Activated CD4-positive, alpha-beta memory T cell treated with anti-CD3 and anti-CD28 coated beads, Interleukin-2, amount 10 ng/mL, durations not matched to agents 7 days and 5 days (primary cell): ENCODE results near the gene RNF182. TPM values are rescaled to one million over a fixed set of nuclear protein-coding genes. Genes with fewer than 3 reads are reported as not detected.

Source experiments
- CTCF ChIA-PET: fragments of 350-600 bp; sonication (Branson Sonifier 250); formaldehyde crosslinking; loops from one replicate; lab custom pipeline; 2021; ENCODE audit warnings: antibody characterized with exemption, inconsistent platforms; lab: Charles Lee
- POLR2A ChIA-PET: fragments of 350-600 bp; sonication (Branson Sonifier 250); formaldehyde crosslinking; loops from one replicate; lab custom pipeline; 2021; ENCODE audit warnings: antibody characterized with exemption; lab: Charles Lee
- DNase-seq: peaks from one replicate; pipeline ENCODE4 v3.0.0-alpha.2; 2020
- H3K27ac Mint-ChIP-seq: one replicate; pipeline ENCODE4 v1.8.0; 2021; ENCODE audit warnings: mild to moderate bottlenecking, mixed read lengths
- H3K27me3 Mint-ChIP-seq: one replicate; pipeline ENCODE4 v1.8.0; 2021; ENCODE audit warnings: mixed read lengths
- H3K36me3 Mint-ChIP-seq: one replicate; pipeline ENCODE4 v1.8.0; 2021; ENCODE audit warnings: low read depth, mixed read lengths
- H3K4me1 Mint-ChIP-seq: one replicate; pipeline ENCODE4 v1.8.0; 2021; ENCODE audit warnings: mixed read lengths
- H3K4me3 Mint-ChIP-seq: one replicate; pipeline ENCODE4 v1.8.0; 2021; ENCODE audit warnings: mild to moderate bottlenecking, mixed read lengths
- H3K9me3 Mint-ChIP-seq: one replicate; pipeline ENCODE4 v1.8.0; 2021; ENCODE audit warnings: mixed read lengths
- total RNA-seq, 2 experiments: library from RNA; stranded (reverse); gene quantifications; one replicate each; pipeline ENCODE4 v1.2.3, GENCODE V29; 2021

RNF182 gene
- total RNA-seq, 2 experiments from 2014 or later: not detected

- no peak for DNase-seq
- ChIA-PET POLR2A (no interaction called here), CTCF (no interaction called here)
- Mint-ChIP-seq H3K9me3 (no peaks in the 10 kb centered on the region), H3K4me1 (no peaks in the 10 kb centered on the region), H3K27ac (no peak overlapping the region), H3K27me3 (peaks cover 55% of the 10 kb centered on the region), H3K36me3 (no peaks in the 10 kb centered on the region), H3K4me3 (no peak overlapping the region)
These were observed 61.0 kb downstream of the RNF182 start for GRCh38 chr6:13985663-13986325.

- no peak for DNase-seq
- Mint-ChIP-seq H3K4me1 (no peaks in the 10 kb centered on the region), H3K9me3 (no peaks in the 10 kb centered on the region), H3K4me3 (no peak overlapping the region), H3K27me3 (peaks cover 55% of the 10 kb centered on the region), H3K27ac (no peak overlapping the region), H3K36me3 (no peaks in the 10 kb centered on the region)
- ChIA-PET POLR2A (no interaction called here), CTCF (no interaction called here)
These were observed 62.1 kb downstream of the RNF182 start for GRCh38 chr6:13986700-13987399.

- H3K9me3 Mint-ChIP-seq: no peaks in the 10 kb centered on the region
- POLR2A ChIA-PET: no interaction called here
- H3K27me3 Mint-ChIP-seq: peaks cover 49% of the 10 kb centered on the region
- CTCF ChIA-PET: no interaction called here
- no peaks in the 10 kb centered on the region for H3K36me3 Mint-ChIP-seq
- DNase-seq: no peak
- H3K4me3 Mint-ChIP-seq: no peak overlapping the region
- no peaks in the 10 kb centered on the region for H3K4me1 Mint-ChIP-seq
- H3K27ac Mint-ChIP-seq: no peak overlapping the region
These were observed 62.7 kb downstream of the RNF182 start for GRCh38 chr6:13987400-13987865.

GRCh38 chr6:13988049-13988738, 63.4 kb downstream of the RNF182 start:
- POLR2A ChIA-PET: no interaction called here
- Mint-ChIP-seq H3K27ac (no peak overlapping the region), H3K27me3 (peaks cover 48% of the 10 kb centered on the region), H3K36me3 (no peaks in the 10 kb centered on the region), H3K4me1 (no peaks in the 10 kb centered on the region), H3K4me3 (no peak overlapping the region), H3K9me3 (no peaks in the 10 kb centered on the region)
- CTCF ChIA-PET: no interaction called here
- no peak for DNase-seq

- Mint-ChIP-seq H3K27me3 (peaks cover 46% of the 10 kb centered on the region), H3K4me1 (no peaks in the 10 kb centered on the region), H3K9me3 (no peaks in the 10 kb centered on the region), H3K4me3 (no peak overlapping the region), H3K27ac (no peak overlapping the region), H3K36me3 (no peaks in the 10 kb centered on the region)
- CTCF ChIA-PET: interaction anchor here (0.7 to 0.8 kb wide), 2 partner anchors 40 to 80 kb away, joined by 4 to 6 read pairs; no protein-coding TSS in a partner anchor
- no peak for DNase-seq
- POLR2A ChIA-PET: no interaction called here
These were observed 64.2 kb downstream of the RNF182 start for GRCh38 chr6:13988908-13989307.

- no peak overlapping the region for H3K27ac Mint-ChIP-seq
- POLR2A ChIA-PET: no interaction called here
- peaks cover 44% of the 10 kb centered on the region for H3K27me3 Mint-ChIP-seq
- H3K4me3 Mint-ChIP-seq: no peak overlapping the region
- no peaks in the 10 kb centered on the region for H3K9me3 Mint-ChIP-seq
- H3K4me1 Mint-ChIP-seq: no peaks in the 10 kb centered on the region
- no peaks in the 10 kb centered on the region for H3K36me3 Mint-ChIP-seq
- CTCF ChIA-PET: interaction anchor here (0.7 to 0.8 kb wide), 2 partner anchors 39 to 81 kb away, joined by 4 to 6 read pairs; no protein-coding TSS in a partner anchor
- no peak for DNase-seq
These were observed 64.9 kb downstream of the RNF182 start for GRCh38 chr6:13989496-13990144.

GRCh38 chr6:13990796-13991195, 66.0 kb downstream of the RNF182 start:
- ChIA-PET CTCF (no interaction called here), POLR2A (no interaction called here)
- no peaks in the 10 kb centered on the region for H3K36me3 Mint-ChIP-seq
- no peaks in the 10 kb centered on the region for H3K9me3 Mint-ChIP-seq
- H3K4me3 Mint-ChIP-seq: no peak overlapping the region
- H3K27ac Mint-ChIP-seq: no peak overlapping the region
- H3K27me3 Mint-ChIP-seq: peaks cover 47% of the 10 kb centered on the region
- no peaks in the 10 kb centered on the region for H3K4me1 Mint-ChIP-seq
- no peak for DNase-seq

- Mint-ChIP-seq H3K27ac (no peak overlapping the region), H3K27me3 (peaks cover 43% of the 10 kb centered on the region), H3K9me3 (no peaks in the 10 kb centered on the region), H3K36me3 (no peaks in the 10 kb centered on the region), H3K4me1 (no peaks in the 10 kb centered on the region), H3K4me3 (no peak overlapping the region)
- no peak for DNase-seq
- ChIA-PET POLR2A (no interaction called here), CTCF (no interaction called here)
These were observed 66.6 kb downstream of the RNF182 start for GRCh38 chr6:13991393-13991792.

GRCh38 chr6:13992417-13993055, 67.8 kb downstream of the RNF182 start:
- H3K4me1 Mint-ChIP-seq: no peaks in the 10 kb centered on the region
- POLR2A ChIA-PET: no interaction called here
- CTCF ChIA-PET: no interaction called here
- no peak overlapping the region for H3K4me3 Mint-ChIP-seq
- no peaks in the 10 kb centered on the region for H3K9me3 Mint-ChIP-seq
- H3K27me3 Mint-ChIP-seq: peaks cover 37% of the 10 kb centered on the region
- H3K27ac Mint-ChIP-seq: no peak overlapping the region
- no peak for DNase-seq
- no peaks in the 10 kb centered on the region for H3K36me3 Mint-ChIP-seq

- no peaks in the 10 kb centered on the region for H3K4me1 Mint-ChIP-seq
- no peaks in the 10 kb centered on the region for H3K36me3 Mint-ChIP-seq
- peaks cover 40% of the 10 kb centered on the region for H3K27me3 Mint-ChIP-seq
- no peak overlapping the region for H3K27ac Mint-ChIP-seq
- DNase-seq: no peak
- no peaks in the 10 kb centered on the region for H3K9me3 Mint-ChIP-seq
- ChIA-PET POLR2A (no interaction called here), CTCF (no interaction called here)
- H3K4me3 Mint-ChIP-seq: no peak overlapping the region
These were observed 68.7 kb downstream of the RNF182 start for GRCh38 chr6:13993416-13993815.

- POLR2A ChIA-PET: no interaction called here
- H3K9me3 Mint-ChIP-seq: no peaks in the 10 kb centered on the region
- CTCF ChIA-PET: interaction anchor here (0.5 kb wide), 1 partner anchor 67 kb away, joined by 4 read pairs; no protein-coding TSS in a partner anchor
- no peak overlapping the region for H3K4me3 Mint-ChIP-seq
- DNase-seq: no peak
- H3K4me1 Mint-ChIP-seq: no peaks in the 10 kb centered on the region
- H3K27me3 Mint-ChIP-seq: peaks cover 26% of the 10 kb centered on the region
- no peak overlapping the region for H3K27ac Mint-ChIP-seq
- no peaks in the 10 kb centered on the region for H3K36me3 Mint-ChIP-seq
These were observed 73.6 kb downstream of the RNF182 start for GRCh38 chr6:13998356-13998755.

- no peak overlapping the region for H3K4me3 Mint-ChIP-seq
- H3K4me1 Mint-ChIP-seq: no peaks in the 10 kb centered on the region
These were observed 76.1 kb downstream of the RNF182 start for GRCh38 chr6:14000901-14001300.

More at GRCh38 chr6:14000901-14001300, 76.1 kb downstream of the RNF182 start:
- Mint-ChIP-seq H3K27me3 (peaks cover 23% of the 10 kb centered on the region), H3K9me3 (no peaks in the 10 kb centered on the region), H3K27ac (no peak overlapping the region), H3K36me3 (no peaks in the 10 kb centered on the region)
- ChIA-PET POLR2A (no interaction called here), CTCF (no interaction called here)
- DNase-seq: no peak
